ENCODE data around the gene CTRL.

GRCh38 chr16:67919622-67920221 lies 11.9 kb downstream of the CTRL start:
- TF ChIP-seq JUND (IDR thresholded peaks at IDR 0.05) (no peak), TAF1 (IDR thresholded peaks at IDR 0.05; ENCODE audit: borderline replicate concordance, low read depth, low read length) (no peak), CTCF (IDR thresholded peaks at IDR 0.05) (no peak; the same call in 1 of the 2 replicates), NFIC (IDR thresholded peaks at IDR 0.05; ENCODE audit: borderline replicate concordance) (no peak), NRF1 (IDR thresholded peaks at IDR 0.05; ENCODE audit: low read depth, low read length) (no peak), GABPA (IDR thresholded peaks at IDR 0.05; ENCODE audit: low read depth) (no peak)

All from SK-N-SH (cell line).